Peyer's patch (tissue), 4 donors: Measurements from ENCODE around the gene STAG1.

Experiments used
- POLR2A ChIP-seq, 2 donors: fragments of 450-650 bp; IDR thresholded peaks; one replicate each; pipeline ENCODE4 v1.5.1; 2017; ENCODE audit warnings: antibody characterized with exemption in 2 of 2, mild to moderate bottlenecking in 2 of 2, moderate library complexity in 2 of 2
- TF ChIP-seq, protein P1 (sequence below), 6 experiments: fragments of 450-650 bp in 4 of 6; fragments of 200-600 bp in 2 of 6; sonication (generic) in 1 of 6; IDR thresholded peaks; one replicate each; pipeline ENCODE4 v1.5.1; 2017 to 2019; ENCODE audit warnings: antibody characterized with exemption in 6 of 6, mild to moderate bottlenecking in 3 of 6, moderate library complexity in 1 of 6

DNA sequence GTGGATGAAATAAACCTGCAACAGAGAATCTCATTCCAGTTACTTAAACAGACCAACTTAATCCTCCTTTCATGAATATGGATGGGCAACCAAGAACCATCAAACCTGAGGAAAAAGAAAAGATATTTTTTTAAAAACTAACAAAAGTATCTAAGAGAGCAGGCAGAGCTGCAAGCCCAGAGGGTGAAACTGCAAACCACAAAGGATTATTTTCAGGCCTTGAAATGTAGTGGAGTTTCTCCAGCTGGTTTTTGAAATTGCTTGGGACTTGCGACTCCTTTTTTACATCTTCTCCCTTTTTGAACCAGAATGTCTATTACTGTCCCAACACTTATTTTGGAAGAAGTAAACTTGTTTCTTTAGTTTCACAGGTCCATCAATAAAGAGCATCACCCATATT is 87.4 kb downstream of the STAG1 start:
- TF ChIP-seq POLR2A (IDR thresholded peaks at IDR 0.05) = no peak
- TF ChIP-seq, protein P1, sequence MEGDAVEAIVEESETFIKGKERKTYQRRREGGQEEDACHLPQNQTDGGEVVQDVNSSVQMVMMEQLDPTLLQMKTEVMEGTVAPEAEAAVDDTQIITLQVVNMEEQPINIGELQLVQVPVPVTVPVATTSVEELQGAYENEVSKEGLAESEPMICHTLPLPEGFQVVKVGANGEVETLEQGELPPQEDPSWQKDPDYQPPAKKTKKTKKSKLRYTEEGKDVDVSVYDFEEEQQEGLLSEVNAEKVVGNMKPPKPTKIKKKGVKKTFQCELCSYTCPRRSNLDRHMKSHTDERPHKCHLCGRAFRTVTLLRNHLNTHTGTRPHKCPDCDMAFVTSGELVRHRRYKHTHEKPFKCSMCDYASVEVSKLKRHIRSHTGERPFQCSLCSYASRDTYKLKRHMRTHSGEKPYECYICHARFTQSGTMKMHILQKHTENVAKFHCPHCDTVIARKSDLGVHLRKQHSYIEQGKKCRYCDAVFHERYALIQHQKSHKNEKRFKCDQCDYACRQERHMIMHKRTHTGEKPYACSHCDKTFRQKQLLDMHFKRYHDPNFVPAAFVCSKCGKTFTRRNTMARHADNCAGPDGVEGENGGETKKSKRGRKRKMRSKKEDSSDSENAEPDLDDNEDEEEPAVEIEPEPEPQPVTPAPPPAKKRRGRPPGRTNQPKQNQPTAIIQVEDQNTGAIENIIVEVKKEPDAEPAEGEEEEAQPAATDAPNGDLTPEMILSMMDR (IDR thresholded peaks at IDR 0.05) = no peak
